ENCODE measurements around the gene TMEM109.

DNA sequence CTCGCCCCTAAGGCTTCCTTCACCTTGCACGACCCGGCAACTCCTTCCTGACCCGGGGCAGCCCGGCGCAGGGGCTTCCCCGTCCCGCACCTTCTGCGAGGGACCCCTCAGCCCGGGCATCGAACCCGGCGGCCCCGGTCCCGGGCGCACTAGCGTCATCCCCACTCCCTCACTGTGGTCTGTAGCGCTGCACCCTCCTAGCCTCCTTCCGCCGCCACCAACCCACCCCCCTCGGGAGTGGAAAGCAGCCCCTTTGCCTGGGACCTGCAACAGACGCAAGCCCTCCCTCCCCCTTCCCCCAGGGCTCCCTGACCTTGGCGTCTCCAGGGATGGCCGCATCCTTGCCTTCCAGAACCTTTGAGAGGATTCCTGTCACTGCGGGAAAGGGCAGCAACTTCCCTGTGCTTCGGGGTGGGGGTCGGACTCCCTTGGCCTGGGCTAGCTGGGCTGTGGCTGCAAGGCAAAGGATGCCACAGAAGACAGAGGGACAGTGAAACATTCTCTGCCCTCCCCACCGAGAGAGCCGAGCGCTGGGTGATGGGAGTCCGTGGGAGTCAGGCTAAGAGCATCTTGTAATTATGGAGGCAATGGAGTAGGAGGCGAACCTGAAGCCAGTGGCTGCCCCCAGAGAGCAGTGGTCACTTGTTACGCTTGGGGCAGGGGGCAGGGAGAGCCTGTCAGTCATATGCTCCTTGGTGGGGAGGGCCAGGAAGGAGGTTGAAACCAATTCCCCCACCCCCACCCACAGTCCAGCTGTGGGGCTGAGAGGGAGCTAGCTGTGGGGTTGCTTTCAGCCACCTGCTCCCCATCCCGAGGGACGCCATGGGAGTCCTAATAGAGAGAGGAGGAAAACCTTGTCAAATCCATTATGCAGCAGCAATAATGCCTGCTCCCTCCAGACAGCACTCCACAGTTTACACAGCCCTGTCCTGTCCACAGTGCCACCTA, 11.2 kb downstream of the TMEM109 start:
- TF ChIP-seq, protein P1, sequence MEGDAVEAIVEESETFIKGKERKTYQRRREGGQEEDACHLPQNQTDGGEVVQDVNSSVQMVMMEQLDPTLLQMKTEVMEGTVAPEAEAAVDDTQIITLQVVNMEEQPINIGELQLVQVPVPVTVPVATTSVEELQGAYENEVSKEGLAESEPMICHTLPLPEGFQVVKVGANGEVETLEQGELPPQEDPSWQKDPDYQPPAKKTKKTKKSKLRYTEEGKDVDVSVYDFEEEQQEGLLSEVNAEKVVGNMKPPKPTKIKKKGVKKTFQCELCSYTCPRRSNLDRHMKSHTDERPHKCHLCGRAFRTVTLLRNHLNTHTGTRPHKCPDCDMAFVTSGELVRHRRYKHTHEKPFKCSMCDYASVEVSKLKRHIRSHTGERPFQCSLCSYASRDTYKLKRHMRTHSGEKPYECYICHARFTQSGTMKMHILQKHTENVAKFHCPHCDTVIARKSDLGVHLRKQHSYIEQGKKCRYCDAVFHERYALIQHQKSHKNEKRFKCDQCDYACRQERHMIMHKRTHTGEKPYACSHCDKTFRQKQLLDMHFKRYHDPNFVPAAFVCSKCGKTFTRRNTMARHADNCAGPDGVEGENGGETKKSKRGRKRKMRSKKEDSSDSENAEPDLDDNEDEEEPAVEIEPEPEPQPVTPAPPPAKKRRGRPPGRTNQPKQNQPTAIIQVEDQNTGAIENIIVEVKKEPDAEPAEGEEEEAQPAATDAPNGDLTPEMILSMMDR (IDR thresholded peaks at IDR 0.05), result no peak
- TF ChIP-seq EP300 (IDR thresholded peaks at IDR 0.05), result no peak
